Left lung (tissue), 10 donors: Measurements from ENCODE around the gene S1PR3. TPM values are rescaled to one million over a fixed set of nuclear protein-coding genes. Genes with fewer than 3 reads are reported as not detected.

Experiments used
- ATAC-seq: fragments of 200-7000 bp; cut with Tn5 transposase; one replicate; pipeline ENCODE4 v1.9.1; 2020; ENCODE audit warnings: moderate library complexity
- DNase-seq, 4 donors: peaks; one replicate each; pipeline ENCODE4 v3.0.0-alpha.2; 2013 to 2020
- H3K27ac ChIP-seq, 2 donors: fragments of 200-600 bp; sonication (generic) in 1 of 2; one replicate each; pipeline versions ENCODE4 v1.5.0 to v1.8.0; 2020 to 2021
- H3K27me3 ChIP-seq, 2 donors: fragments of 200-600 bp; sonication (generic) in 1 of 2; one replicate each; pipeline versions ENCODE4 v1.5.0 to v1.8.0; 2020 to 2021
- H3K36me3 ChIP-seq, 2 donors: fragments of 200-600 bp; sonication (generic) in 1 of 2; one replicate each; pipeline versions ENCODE4 v1.5.0 to v1.8.0; 2020 to 2021
- H3K4me1 ChIP-seq, 2 donors: fragments of 200-600 bp; one replicate each; pipeline ENCODE4 v1.8.0; 2021
- H3K4me3 ChIP-seq, 2 donors: fragments of 200-600 bp; sonication (generic) in 1 of 2; one replicate each; pipeline versions ENCODE4 v1.5.0 to v1.8.0; 2020 to 2021; ENCODE audit warnings: mild to moderate bottlenecking in 1 of 2
- H3K9me3 ChIP-seq, 2 donors: fragments of 200-600 bp; sonication (generic) in 1 of 2; one replicate each; pipeline versions ENCODE4 v1.5.0 to v1.8.0; 2020 to 2021
- intact Hi-C, 2 donors: fragments of 100-400 bp; cut with DNase I; formaldehyde crosslinking; loops; one replicate each; pipeline versions ENCODE4 v1.11.2 to v1.14.2; 2022
- polyA plus RNA-seq, 6 donors: library from polyadenylated mRNA; unstranded; fragments of 120-200 nt; gene quantifications; one replicate each; pipeline ENCODE4 v1.2.1, GENCODE V29; 2013; ENCODE audit not compliant: insufficient read length in 6 of 6
- total RNA-seq, 2 donors: library from RNA; stranded (reverse); fragmentation: NEBNext Ultra II Directional; extraction: Animal tissue kit (Norgen Biotek cat#: 25700); gene quantifications; one replicate each; pipeline ENCODE4 v1.2.1, GENCODE V29; 2021
- TF ChIP-seq, protein P1 (sequence below), 2 donors: fragments of 200-600 bp; sonication (generic) in 1 of 2; IDR thresholded peaks; one replicate each; pipeline versions ENCODE4 v1.5.0 to v1.8.0; 2021; ENCODE audit warnings: antibody characterized with exemption in 2 of 2
- donor health status: DM: no; HTN: yes; CAD: no.
- donor health status: DM: no; HTN: no; CAD: no.

The S1PR3 gene
- total and polyA plus RNA-seq, 8 donors, result 6.9 to 113 (median 82.0) TPM

DNA sequence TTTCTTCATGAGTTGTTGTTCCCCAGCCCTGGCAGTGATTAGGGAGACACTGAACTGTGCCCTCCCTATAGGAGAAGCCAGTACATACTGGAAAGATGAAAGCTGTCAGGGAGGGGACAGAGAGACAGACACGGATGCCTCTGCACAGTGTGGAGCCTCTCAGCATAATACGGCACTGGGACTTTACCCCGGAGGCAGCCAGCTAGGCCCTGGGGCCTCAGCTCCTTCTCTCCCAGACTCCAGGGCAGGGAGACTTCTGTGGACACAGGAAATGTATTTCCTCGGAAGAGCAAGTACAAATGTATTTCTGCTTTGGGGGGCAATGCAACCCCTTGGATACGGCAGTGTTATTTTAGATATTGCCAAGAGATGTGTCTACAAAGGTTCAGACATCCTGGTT is 62.0 kb downstream of the S1PR3 start:
- no peaks in the 10 kb centered on the region for H3K9me3 ChIP-seq
- no peak overlapping the region for H3K27ac ChIP-seq
- H3K4me3 ChIP-seq, result no peak overlapping the region
- no peaks in the 10 kb centered on the region for H3K27me3 ChIP-seq
- no peaks in the 10 kb centered on the region for H3K36me3 ChIP-seq
- ATAC-seq, result no peak
- intact Hi-C loops, result no loop called here
- DNase-seq, result no peak
- no peaks in the 10 kb centered on the region for H3K4me1 ChIP-seq
- TF ChIP-seq, protein P1, sequence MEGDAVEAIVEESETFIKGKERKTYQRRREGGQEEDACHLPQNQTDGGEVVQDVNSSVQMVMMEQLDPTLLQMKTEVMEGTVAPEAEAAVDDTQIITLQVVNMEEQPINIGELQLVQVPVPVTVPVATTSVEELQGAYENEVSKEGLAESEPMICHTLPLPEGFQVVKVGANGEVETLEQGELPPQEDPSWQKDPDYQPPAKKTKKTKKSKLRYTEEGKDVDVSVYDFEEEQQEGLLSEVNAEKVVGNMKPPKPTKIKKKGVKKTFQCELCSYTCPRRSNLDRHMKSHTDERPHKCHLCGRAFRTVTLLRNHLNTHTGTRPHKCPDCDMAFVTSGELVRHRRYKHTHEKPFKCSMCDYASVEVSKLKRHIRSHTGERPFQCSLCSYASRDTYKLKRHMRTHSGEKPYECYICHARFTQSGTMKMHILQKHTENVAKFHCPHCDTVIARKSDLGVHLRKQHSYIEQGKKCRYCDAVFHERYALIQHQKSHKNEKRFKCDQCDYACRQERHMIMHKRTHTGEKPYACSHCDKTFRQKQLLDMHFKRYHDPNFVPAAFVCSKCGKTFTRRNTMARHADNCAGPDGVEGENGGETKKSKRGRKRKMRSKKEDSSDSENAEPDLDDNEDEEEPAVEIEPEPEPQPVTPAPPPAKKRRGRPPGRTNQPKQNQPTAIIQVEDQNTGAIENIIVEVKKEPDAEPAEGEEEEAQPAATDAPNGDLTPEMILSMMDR (IDR thresholded peaks at IDR 0.05), result no peak

Other genes with a start within 250 kb of the S1PR3 start
- gene SHC3, start 187.3 kb downstream of the S1PR3 start, total RNA-seq, result 10 to 100 TPM; 12.7 to 19.2 TPM
- 10 to 100 TPM; 10.4 to 17.5 (median 15.6) TPM for gene SHC3, start 187.3 kb downstream of the S1PR3 start, polyA plus RNA-seq